Fibroblast of skin of scalp (primary cell): Measurements from ENCODE around the gene MYO9A.

Experiments
- DNase-seq: peaks from one replicate; pipeline ENCODE4 v3.0.0-alpha.2; 2013

Gene MYO9A

GRCh38 chr15:71807125-71807629 is 310.8 kb downstream of the MYO9A start:
- DNase-seq, result peak; percentile 18

GRCh38 chr15:71806452-71806931 is 311.5 kb downstream of the MYO9A start:
- DNase-seq, result peak; percentile 47

- DNase-seq, result peak; percentile 17
Observed at GRCh38 chr15:71804695-71805470, 313.1 kb downstream of the MYO9A start.

- no peak for DNase-seq
Observed at GRCh38 chr15:71804226-71804625, 313.7 kb downstream of the MYO9A start.

GRCh38 chr15:71802770-71803169 is 315.2 kb downstream of the MYO9A start:
- no peak for DNase-seq

- no peak for DNase-seq
Observed at GRCh38 chr15:71801935-71802655, 315.9 kb downstream of the MYO9A start.

GRCh38 chr15:71800835-71801745 is 316.9 kb downstream of the MYO9A start:
- DNase-seq, result peak; percentile 76

- no peak for DNase-seq
Observed at GRCh38 chr15:71800190-71800589, 317.8 kb downstream of the MYO9A start.

- DNase-seq, result no peak
Observed at GRCh38 chr15:71798641-71799040, 319.3 kb downstream of the MYO9A start.

- peak; percentile 74 for DNase-seq
Observed at GRCh38 chr15:71792521-71792920, 325.4 kb downstream of the MYO9A start.

- no peak for DNase-seq
Observed at GRCh38 chr15:71791975-71792374, 326.0 kb downstream of the MYO9A start.

- peak; percentile 30 for DNase-seq
Observed at GRCh38 chr15:71790081-71790480, 327.9 kb downstream of the MYO9A start.

- no peak for DNase-seq
Observed at GRCh38 chr15:71789616-71790015, 328.3 kb downstream of the MYO9A start.

GRCh38 chr15:71788646-71789579 is 329.0 kb downstream of the MYO9A start:
- DNase-seq, result no peak

- no peak for DNase-seq
Observed at GRCh38 chr15:71786673-71787072, 331.3 kb downstream of the MYO9A start.

- DNase-seq, result no peak
Observed at GRCh38 chr15:71785996-71786395, 332.0 kb downstream of the MYO9A start.

GRCh38 chr15:71784719-71785118 is 333.2 kb downstream of the MYO9A start:
- DNase-seq, result no peak

- DNase-seq, result no peak
Observed at GRCh38 chr15:71782422-71783165, 335.4 kb downstream of the MYO9A start.

GRCh38 chr15:71781965-71782265 is 336.0 kb downstream of the MYO9A start:
- no peak for DNase-seq

GRCh38 chr15:71781179-71781964 is 336.6 kb downstream of the MYO9A start:
- DNase-seq, result peak; percentile 33
